GM21360 (cell line): ENCODE data around the gene GCH1.

Experiments used
- ATAC-seq: cut with Tn5 transposase; IDR thresholded peaks from one replicate; pipeline ENCODE4 v1.9.1; 2021; ENCODE audit warnings: mild to moderate bottlenecking, moderate library complexity; ENCODE audit not compliant: unreplicated experiment

Gene GCH1

GRCh38 chr14:54829486-54830224, 73.0 kb downstream of the GCH1 start:
- no peak for ATAC-seq

- no peak for ATAC-seq
These were observed 74.6 kb downstream of the GCH1 start for GRCh38 chr14:54828037-54828436.

GRCh38 chr14:54823757-54824549, 78.7 kb downstream of the GCH1 start:
- ATAC-seq = no peak

GRCh38 chr14:54822685-54823084, 79.9 kb downstream of the GCH1 start:
- ATAC-seq = no peak

GRCh38 chr14:54818201-54819133, 84.2 kb downstream of the GCH1 start:
- no peak for ATAC-seq

GRCh38 chr14:54817506-54817905, 85.1 kb downstream of the GCH1 start:
- no peak for ATAC-seq

- ATAC-seq = no peak
These were observed 86.2 kb downstream of the GCH1 start for GRCh38 chr14:54816450-54816849.

GRCh38 chr14:54815515-54815914, 87.1 kb downstream of the GCH1 start:
- ATAC-seq = no peak

GRCh38 chr14:54815016-54815415, 87.6 kb downstream of the GCH1 start:
- ATAC-seq = no peak

GRCh38 chr14:54814076-54814475, 88.5 kb downstream of the GCH1 start:
- ATAC-seq = no peak

GRCh38 chr14:54813081-54813480, 89.5 kb downstream of the GCH1 start:
- ATAC-seq = no peak

GRCh38 chr14:54812617-54813016, 90.0 kb downstream of the GCH1 start:
- ATAC-seq = no peak

GRCh38 chr14:54809767-54810166, 92.9 kb downstream of the GCH1 start:
- peak; percentile 61 for ATAC-seq

GRCh38 chr14:54808326-54809161, 94.1 kb downstream of the GCH1 start:
- no peak for ATAC-seq

- ATAC-seq = no peak
These were observed 94.7 kb downstream of the GCH1 start for GRCh38 chr14:54807881-54808280.

- no peak for ATAC-seq
These were observed 95.2 kb downstream of the GCH1 start for GRCh38 chr14:54807428-54807827.

- ATAC-seq = no peak
These were observed 96.0 kb downstream of the GCH1 start for GRCh38 chr14:54806616-54807015.

GRCh38 chr14:54805445-54806322, 96.9 kb downstream of the GCH1 start:
- ATAC-seq = peak; percentile 64

GRCh38 chr14:54805070-54805444, 97.6 kb downstream of the GCH1 start:
- no peak for ATAC-seq
